Mucosa of gallbladder (tissue), 1 donor: Measurements from ENCODE around the gene DBNL. TPM values are rescaled to one million over a fixed set of nuclear protein-coding genes. Genes with fewer than 3 reads are reported as not detected.
A peak's percentile ranks its signal among the peaks of the same experiment; 100 is the strongest.

ENCODE experiments used
- DNase-seq: peaks from one replicate; pipeline ENCODE4 v3.0.0-alpha.2; 2020; ENCODE audit warnings: low spot score
- total RNA-seq: library from RNA; stranded (reverse); gene quantifications from one replicate; pipeline ENCODE4 v1.2.1, GENCODE V29; 2021
- donor health status: DM: no; HTN: no; CAD: no.

DBNL gene
- total RNA-seq, 1 donor from 2014 or later: 147 TPM

DNA sequence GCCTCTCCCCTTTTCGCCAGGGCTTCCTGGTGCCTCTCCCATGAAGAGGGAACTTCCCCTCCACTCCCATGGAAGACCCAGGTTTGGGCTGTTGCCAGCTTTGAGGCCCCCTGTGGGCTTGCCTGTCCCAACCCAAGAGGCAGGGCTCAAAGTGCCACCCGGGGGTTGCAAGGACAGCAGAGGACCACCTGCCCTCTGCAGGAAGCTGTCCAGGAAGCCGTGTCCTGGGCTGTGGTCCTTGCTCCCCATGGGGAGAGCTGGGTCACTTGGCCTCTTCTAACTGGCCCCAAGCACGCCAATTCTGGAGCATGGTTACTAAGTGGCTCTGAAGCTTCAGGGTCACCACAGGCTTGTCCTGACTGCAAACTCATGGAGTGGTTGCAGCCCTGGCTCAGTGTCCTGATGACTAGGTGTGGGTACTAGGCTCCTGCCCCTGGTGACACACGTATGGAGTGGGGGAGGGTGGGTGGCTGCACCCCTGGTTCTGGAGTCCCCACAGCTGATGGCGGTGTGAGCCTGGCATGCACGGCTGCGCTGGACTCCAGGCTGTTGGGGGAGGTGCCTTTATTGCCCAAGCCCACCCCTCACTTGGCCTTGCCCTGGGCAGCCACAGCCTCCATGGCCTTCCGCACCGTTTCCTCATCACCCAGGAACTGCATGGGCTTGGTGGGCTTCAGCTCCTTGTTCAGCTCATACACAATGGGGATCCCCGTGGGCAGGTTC, 17.8 kb downstream of the DBNL start:
- DNase-seq: no peak

DNA sequence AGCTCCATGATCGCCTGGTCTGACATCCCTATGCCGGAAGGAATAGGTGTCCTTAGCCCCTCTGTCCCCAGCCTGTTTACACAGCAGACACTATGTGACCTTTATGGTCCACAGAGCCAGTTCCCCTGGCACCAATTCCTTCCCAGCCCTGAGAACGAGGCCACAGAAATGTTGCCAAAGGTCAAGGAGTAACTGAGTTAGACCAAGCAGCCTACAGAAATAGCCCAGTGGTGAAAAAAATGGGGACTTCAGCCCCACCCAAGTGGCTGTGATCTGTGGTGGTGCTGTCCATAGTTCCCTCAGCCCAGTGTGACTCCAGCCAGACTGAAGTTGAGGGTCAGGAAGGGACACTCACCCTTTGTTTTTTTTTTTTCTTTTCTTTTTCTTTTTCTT, 18.4 kb downstream of the DBNL start:
- no peak for DNase-seq

- no peak for DNase-seq
These were observed 19.0 kb downstream of the DBNL start for GRCh38 chr7:44063547-44063893.

DNA sequence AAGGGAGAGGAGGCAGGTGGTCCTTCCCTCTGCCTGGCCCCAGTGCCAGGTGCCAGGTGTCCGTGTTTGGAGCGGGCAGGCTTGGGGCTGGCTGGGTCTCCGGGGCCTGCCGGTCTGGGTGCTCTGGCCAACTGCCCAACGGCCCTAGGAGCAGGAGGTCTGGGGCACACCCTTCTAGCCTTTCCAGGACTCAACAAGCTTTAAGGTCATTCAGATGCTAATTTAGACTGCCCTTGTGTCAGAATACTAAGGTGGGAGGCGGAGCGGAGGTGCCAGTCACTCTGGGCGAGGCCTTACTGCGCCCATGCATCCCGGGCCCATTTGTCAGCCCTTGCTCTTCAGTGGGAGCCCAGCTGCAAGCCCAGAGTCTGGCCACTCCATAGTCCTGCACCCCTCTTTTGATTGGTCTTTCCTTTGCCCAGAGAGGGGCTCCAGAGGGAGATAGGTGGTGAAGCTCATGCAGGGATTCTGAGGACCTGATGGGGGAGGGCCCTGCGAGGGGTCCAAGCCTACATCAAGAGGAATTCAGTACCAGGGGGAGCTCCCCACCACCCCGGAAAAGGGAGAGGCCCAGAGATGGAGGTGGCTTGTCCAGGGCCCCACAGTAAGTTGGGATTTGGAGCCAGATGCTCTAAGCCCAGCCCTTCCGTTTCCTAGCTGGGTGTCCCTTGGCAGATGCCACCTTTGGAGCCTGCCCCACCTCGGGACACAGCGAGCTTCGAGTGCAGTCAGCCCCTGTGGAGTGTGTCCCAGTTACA, 19.6 kb downstream of the DBNL start:
- no peak for DNase-seq

DNA sequence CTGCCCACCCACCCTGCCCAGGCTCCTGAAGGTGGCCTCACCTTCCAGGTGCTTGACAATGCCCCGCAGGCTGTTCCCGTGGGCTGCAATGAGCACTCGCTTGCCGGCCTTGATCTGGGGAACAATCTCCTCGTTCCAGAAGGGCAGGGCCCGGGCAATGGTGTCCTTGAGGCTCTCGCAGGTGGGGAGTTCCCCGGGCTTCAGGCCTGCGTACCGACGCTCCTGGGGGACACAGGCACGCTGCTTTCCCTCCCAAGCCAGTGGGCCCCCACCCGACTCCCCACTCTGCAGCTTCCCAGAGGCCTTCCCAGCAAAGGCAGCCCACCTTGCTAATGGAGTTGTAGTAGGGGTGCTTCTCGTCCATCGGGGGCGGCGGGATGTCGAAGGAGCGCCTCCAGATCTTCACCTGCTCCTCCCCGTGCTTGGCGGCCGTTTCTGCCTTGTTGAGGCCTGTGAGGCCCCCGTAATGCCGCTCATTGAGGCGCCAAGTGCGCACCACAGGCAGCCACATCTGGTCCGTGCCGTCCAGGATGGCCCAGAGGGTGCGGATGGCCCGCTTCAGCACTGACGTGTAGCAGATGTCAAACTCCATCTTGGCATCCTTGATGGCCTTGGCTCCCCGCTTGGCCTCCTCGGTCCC, 20.4 kb downstream of the DBNL start:
- no peak for DNase-seq

- DNase-seq: no peak
These were observed 21.1 kb downstream of the DBNL start, which contains the start of gene PGAM2 for GRCh38 chr7:44065431-44066110. PGAM2 (minus strand) TSS chr7:44065567; CDS start chr7:44065529, 38 bp downstream.

DNA sequence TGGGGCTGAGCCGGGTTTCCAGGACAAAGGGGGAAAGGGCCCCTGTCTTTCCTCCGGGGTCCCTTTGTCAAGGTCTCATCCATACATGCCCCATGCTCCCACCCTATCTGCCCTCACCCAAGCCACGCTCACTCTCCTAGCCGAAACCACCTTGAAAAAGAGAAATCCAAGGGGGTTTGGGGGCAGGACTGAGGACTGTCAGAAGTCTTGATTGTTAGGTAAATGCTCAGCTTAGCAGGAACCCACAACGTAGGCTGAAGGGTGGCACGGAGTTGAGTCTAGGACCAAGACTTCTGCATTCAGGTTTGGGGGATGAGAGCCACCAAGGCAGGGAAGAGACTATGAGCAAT, 21.6 kb downstream of the DBNL start:
- no peak for DNase-seq

GRCh38 chr7:44066494-44067063, 22.1 kb downstream of the DBNL start:
- no peak for DNase-seq

GRCh38 chr7:44067064-44067951, 22.8 kb downstream of the DBNL start:
- no peak for DNase-seq

DNA sequence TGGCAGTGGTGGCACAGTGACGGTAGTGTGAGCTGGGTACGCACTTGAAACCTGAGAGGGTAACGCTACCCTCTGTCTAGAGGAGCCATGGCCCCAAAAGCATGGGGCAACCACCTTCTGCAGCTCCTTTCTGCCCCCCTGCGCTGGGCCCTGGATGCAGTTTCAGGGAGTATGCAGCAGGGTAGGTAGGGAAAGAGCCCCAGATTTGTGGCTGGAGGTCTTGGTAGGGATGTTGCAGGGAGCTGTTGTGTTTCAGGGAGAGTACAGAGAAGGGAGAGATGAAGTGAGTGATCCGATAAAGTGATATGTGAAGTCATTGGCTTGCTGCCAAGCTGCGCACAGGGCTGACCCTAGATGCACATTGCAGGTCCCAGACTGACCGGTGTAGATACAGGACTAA, 23.6 kb downstream of the DBNL start:
- no peak for DNase-seq

DNA sequence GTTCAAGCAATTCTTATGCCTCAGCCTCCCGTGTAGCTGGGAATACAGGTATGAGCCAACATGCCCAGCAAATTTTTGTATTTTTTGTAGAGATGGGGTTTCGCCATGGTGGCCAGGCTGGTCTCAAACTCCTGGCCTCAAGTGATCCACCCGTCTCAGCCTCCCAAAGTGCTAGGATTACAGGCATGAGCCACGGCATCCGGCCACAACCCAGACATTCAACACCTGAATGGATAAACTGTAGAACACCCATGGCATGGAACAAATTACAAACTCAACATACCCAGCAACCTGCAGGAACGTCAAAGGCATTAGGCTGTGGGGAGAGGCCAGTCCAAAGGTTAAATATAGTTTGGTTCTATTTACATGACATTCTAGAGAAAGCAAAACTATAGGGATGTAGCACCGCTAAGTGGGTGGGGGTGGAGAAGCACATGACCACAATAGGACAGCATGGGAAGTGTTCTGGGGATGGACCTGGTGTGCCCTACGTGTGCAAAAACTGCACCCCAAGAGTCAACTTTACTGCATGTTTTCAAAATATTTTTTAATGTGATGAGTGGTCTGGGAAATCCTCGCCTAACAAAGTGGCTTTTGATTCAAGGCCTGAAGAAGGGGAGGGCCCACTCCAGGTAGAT, 27.3 kb downstream of the DBNL start:
- no peak for DNase-seq

GRCh38 chr7:44072364-44073231, 28.1 kb downstream of the DBNL start:
- DNase-seq: peak; percentile 67

- peak; percentile 86 for DNase-seq
These were observed 29.3 kb downstream of the DBNL start for GRCh38 chr7:44073664-44074348.

- DNase-seq: no peak
These were observed 29.8 kb downstream of the DBNL start for GRCh38 chr7:44074349-44074695.

- DNase-seq: no peak
These were observed 31.0 kb downstream of the DBNL start for GRCh38 chr7:44075296-44076075.

DNA sequence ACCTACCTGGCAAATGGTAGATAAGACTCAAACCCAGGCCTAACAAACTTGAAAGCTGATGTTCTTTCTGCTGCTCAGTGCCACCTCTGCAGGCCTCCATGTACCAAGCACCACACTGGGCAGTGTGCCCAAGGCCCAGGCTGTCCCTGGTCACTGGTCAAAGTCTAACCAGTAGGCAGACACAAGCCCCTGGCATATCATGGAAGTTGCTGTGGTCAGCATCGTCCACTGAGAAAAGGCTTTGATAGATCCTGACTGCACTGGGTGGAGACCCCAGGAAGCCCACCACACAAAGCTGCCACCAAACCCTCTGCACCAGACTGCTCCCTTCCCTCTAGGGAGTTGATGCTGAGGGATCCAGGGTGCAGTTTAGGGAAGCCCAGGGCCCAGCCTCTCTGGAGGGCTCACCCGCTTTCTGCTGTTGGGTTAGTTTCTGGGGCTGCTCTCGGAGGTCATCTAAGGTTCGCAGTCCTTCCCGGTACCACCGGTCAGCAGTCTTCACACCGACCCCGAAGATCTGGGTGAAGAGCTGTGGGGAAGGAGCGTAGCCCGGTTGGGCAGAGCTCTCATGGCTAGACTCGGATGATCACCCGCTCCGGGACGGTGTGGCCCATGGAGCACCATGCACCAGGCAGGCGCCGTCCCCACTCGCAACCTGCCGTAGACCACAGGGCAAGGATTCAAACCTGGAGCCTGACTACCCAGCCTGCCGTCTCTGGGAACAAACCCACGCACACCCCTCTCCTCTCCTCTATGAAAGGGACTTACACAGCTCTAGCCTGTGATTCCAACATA, 31.8 kb downstream of the DBNL start:
- DNase-seq: peak; percentile 85

DNA sequence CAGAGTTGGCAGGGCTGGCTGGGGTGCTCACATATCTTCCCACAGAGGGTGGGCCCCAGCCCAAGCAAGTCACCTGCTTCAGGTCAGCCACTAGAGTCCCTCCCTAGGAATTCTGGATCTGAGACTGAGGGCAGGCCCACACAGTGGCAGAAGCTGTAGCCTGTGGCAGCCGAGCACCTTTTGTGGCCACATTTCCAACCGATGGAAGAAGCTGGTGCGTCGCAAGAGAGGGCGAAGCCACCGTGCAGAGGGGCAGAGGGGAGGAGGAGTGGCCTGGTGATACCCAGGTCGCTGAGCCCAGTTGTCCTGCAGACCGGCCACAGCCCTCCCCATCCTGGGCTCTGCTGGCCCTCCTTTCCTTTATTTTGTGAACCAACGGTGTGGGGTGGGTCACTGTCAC, 32.6 kb downstream of the DBNL start:
- no peak for DNase-seq
